Stimulated activated CD4-positive, alpha-beta T cell treated with anti-CD3 and anti-CD28 coated beads, Interleukin-1b, Interleukin-23, amount 100 ng/mL, for 1 hour (primary cell): ENCODE data around the gene CFLAR.
"Not testable (repeated sequence)": the region's sequence is repeated elsewhere in the genome, so short reads cannot be mapped to it uniquely, and the experiment has no call there.

Source experiments
- DNase-seq, 2 donors: peaks; one replicate each; pipeline ENCODE4 v3.0.0-alpha.2; 2020; ENCODE audit warnings: low read depth in 2 of 2

CFLAR gene

GRCh38 chr2:201118961-201119854, 3.2 kb downstream of the CFLAR start:
- DNase-seq, result no peak

GRCh38 chr2:201122276-201122675, 6.3 kb downstream of the CFLAR start:
- DNase-seq, result no peak

- no peak for DNase-seq
Observed at GRCh38 chr2:201126308-201127151, 10.6 kb downstream of the CFLAR start.

- no peak for DNase-seq
Observed at GRCh38 chr2:201127152-201127511, 11.2 kb downstream of the CFLAR start.

- no peak for DNase-seq
Observed at GRCh38 chr2:201127570-201127969, 11.6 kb downstream of the CFLAR start.

- no peak for DNase-seq
Observed at GRCh38 chr2:201128033-201128432, 12.1 kb downstream of the CFLAR start.

GRCh38 chr2:201128933-201129505, 13.1 kb downstream of the CFLAR start:
- DNase-seq, result no peak

GRCh38 chr2:201130524-201131186, 14.7 kb downstream of the CFLAR start:
- no peak for DNase-seq

GRCh38 chr2:201132518-201132917, 16.6 kb downstream of the CFLAR start:
- DNase-seq, result no peak

GRCh38 chr2:201135386-201135785, 19.4 kb downstream of the CFLAR start:
- DNase-seq, result no peak

GRCh38 chr2:201136889-201137321, 20.9 kb downstream of the CFLAR start:
- DNase-seq, result no peak

- DNase-seq, result no peak
Observed at GRCh38 chr2:201137505-201138400, 21.8 kb downstream of the CFLAR start.

- no peak for DNase-seq
Observed at GRCh38 chr2:201138401-201138970, 22.5 kb downstream of the CFLAR start.

GRCh38 chr2:201138986-201139781, 23.2 kb downstream of the CFLAR start:
- not testable (repeated sequence) for DNase-seq

- DNase-seq, result no peak
Observed at GRCh38 chr2:201139836-201140604, 24.1 kb downstream of the CFLAR start.

GRCh38 chr2:201144101-201145051, 28.4 kb downstream of the CFLAR start:
- no peak for DNase-seq

GRCh38 chr2:201148434-201148990, 32.5 kb downstream of the CFLAR start:
- DNase-seq, result no peak
